Measurements from ENCODE around the gene HEXD.
A peak's percentile ranks its signal among the peaks of the same experiment; 100 is the strongest.
"Not testable (repeated sequence)": the region's sequence is repeated elsewhere in the genome, so short reads cannot be mapped to it uniquely, and the experiment has no call there.

HEXD gene

GRCh38 chr17:82459936-82460335, 41.8 kb downstream of the HEXD start:
- not testable (repeated sequence) for DNase-seq

GRCh38 chr17:82461827-82462524, 43.8 kb downstream of the HEXD start:
- DNase-seq: no peak

GRCh38 chr17:82463391-82463790, 45.2 kb downstream of the HEXD start:
- DNase-seq: no peak

- no peak for DNase-seq
These were observed 45.9 kb downstream of the HEXD start for GRCh38 chr17:82463925-82464566.

GRCh38 chr17:82464567-82464929, 46.4 kb downstream of the HEXD start:
- no peak for DNase-seq

- peak in 1 of 2 donors; percentile 41 for DNase-seq
These were observed 47.0 kb downstream of the HEXD start for GRCh38 chr17:82465023-82465603.

GRCh38 chr17:82468692-82469091, 50.5 kb downstream of the HEXD start:
- no peak for DNase-seq

GRCh38 chr17:82470065-82470464, 51.9 kb downstream of the HEXD start:
- no peak for DNase-seq

GRCh38 chr17:82474223-82475010, 56.3 kb downstream of the HEXD start:
- DNase-seq: no peak

- DNase-seq: no peak
These were observed 57.3 kb downstream of the HEXD start for GRCh38 chr17:82475458-82475857.

- no peak for DNase-seq
These were observed 59.8 kb downstream of the HEXD start for GRCh38 chr17:82477934-82478333.

GRCh38 chr17:82479602-82480001, 61.5 kb downstream of the HEXD start:
- DNase-seq: no peak

GRCh38 chr17:82480318-82480717, 62.2 kb downstream of the HEXD start:
- no peak for DNase-seq

GRCh38 chr17:82483204-82483660, 65.1 kb downstream of the HEXD start:
- no peak for DNase-seq

GRCh38 chr17:82483836-82484235, 65.7 kb downstream of the HEXD start:
- no peak for DNase-seq

- DNase-seq: no peak
These were observed 68.3 kb downstream of the HEXD start for GRCh38 chr17:82486231-82487094.

GRCh38 chr17:82487910-82488309, 69.8 kb downstream of the HEXD start:
- DNase-seq: no peak

- no peak for DNase-seq
These were observed 71.0 kb downstream of the HEXD start for GRCh38 chr17:82489117-82489516.

GRCh38 chr17:82489851-82490511, 71.8 kb downstream of the HEXD start:
- no peak for DNase-seq

GRCh38 chr17:82490512-82491195, 72.5 kb downstream of the HEXD start:
- DNase-seq: no peak

- no peak for DNase-seq
These were observed 73.0 kb downstream of the HEXD start for GRCh38 chr17:82491196-82491530.
